Cardiac muscle cell (in vitro differentiated cells and primary cell): Measurements from ENCODE around the gene ID3. TPM values are rescaled to one million over a fixed set of nuclear protein-coding genes. Genes with fewer than 3 reads are reported as not detected.

Experiments used
- DNase-seq, 2 donors: peaks; one replicate each; pipeline versions ENCODE4 v3.0.0 to v3.0.0-alpha.2; 2010 to 2017; ENCODE audit warnings: low read depth in 1 of 2, low spot score in 1 of 2
- H3K27ac ChIP-seq: fragments of 200-600 bp; sonication (generic); 2 replicates; pipeline ENCODE4 v1.5.1; 2016
- H3K27me3 ChIP-seq: fragments of 200-600 bp; sonication (generic); 2 replicates; pipeline ENCODE4 v1.6.0; 2016; ENCODE audit warnings: control low read depth
- H3K36me3 ChIP-seq: fragments of 200-600 bp; sonication (generic); 2 replicates; pipeline ENCODE4 v1.5.1; 2016; ENCODE audit warnings: control low read depth
- H3K4me1 ChIP-seq: fragments of 200-600 bp; sonication (generic); 2 replicates; pipeline ENCODE4 v1.8.1; 2017; ENCODE audit warnings: low read depth, mild to moderate bottlenecking, mixed run types
- H3K4me3 ChIP-seq: fragments of 200-600 bp; sonication (generic); 2 replicates; pipeline ENCODE4 v1.5.1; 2016; ENCODE audit warnings: mild to moderate bottlenecking
- H3K9me3 ChIP-seq: fragments of 200-600 bp; sonication (generic); 2 replicates; pipeline ENCODE4 v1.5.1; 2017; ENCODE audit warnings: low read depth, mild to moderate bottlenecking, control low read depth
- CTCF ChIP-seq: IDR thresholded peaks from 2 replicates; pipeline ENCODE4 v1.5.1; 2012; ENCODE audit warnings: low read depth, mild to moderate bottlenecking, low read length
- polyA plus RNA-seq: library from polyadenylated mRNA; unstranded; fragments of >200 nt; fragmentation: Nextera tagmentation; extraction: Ambion mirVana; gene quantifications from 2 replicates; pipeline ENCODE4 v1.2.1, GENCODE V29; 2016
- total RNA-seq: library from RNA; depleted of rRNA; stranded (reverse); fragments of >200 nt; gene quantifications from 2 replicates; pipeline ENCODE4 v1.2.3, GENCODE V29; 2016

ID3 gene
- total and polyA plus RNA-seq, 2 experiments from 2014 or later: 703 to 784 TPM

- no peak for DNase-seq
- H3K9me3 ChIP-seq: no peaks in the 10 kb centered on the region
- H3K4me1 ChIP-seq: peaks cover 59% of the 10 kb centered on the region
- no peak for TF ChIP-seq CTCF
- peak overlapping the region; percentile 100 for H3K27ac ChIP-seq
- no peaks in the 10 kb centered on the region for H3K36me3 ChIP-seq
- no peaks in the 10 kb centered on the region for H3K27me3 ChIP-seq
- H3K4me3 ChIP-seq: no peak overlapping the region
Measured at GRCh38 chr1:23564529-23565122, 5.3 kb upstream of the ID3 start.

- Histone ChIP-seq H3K4me1 (peaks cover 51% of the 10 kb centered on the region), H3K27me3 (no peaks in the 10 kb centered on the region), H3K36me3 (no peaks in the 10 kb centered on the region), H3K27ac (peak overlapping the region; percentile 100), H3K4me3 (no peak overlapping the region), H3K9me3 (no peaks in the 10 kb centered on the region)
- TF ChIP-seq CTCF: no peak
- DNase-seq: no peak
Measured at GRCh38 chr1:23563755-23564374, 4.6 kb upstream of the ID3 start.

- DNase-seq: no peak
- no peak overlapping the region for H3K4me3 ChIP-seq
- no peaks in the 10 kb centered on the region for H3K27me3 ChIP-seq
- no peaks in the 10 kb centered on the region for H3K9me3 ChIP-seq
- H3K36me3 ChIP-seq: no peaks in the 10 kb centered on the region
- H3K27ac ChIP-seq: peak overlapping the region; percentile 100
- TF ChIP-seq CTCF: no peak
- peaks cover 46% of the 10 kb centered on the region for H3K4me1 ChIP-seq
Measured at GRCh38 chr1:23563003-23563402, 3.7 kb upstream of the ID3 start.

GRCh38 chr1:23562137-23562876, 3.0 kb upstream of the ID3 start:
- H3K9me3 ChIP-seq: no peaks in the 10 kb centered on the region
- no peak for TF ChIP-seq CTCF
- peaks cover 41% of the 10 kb centered on the region for H3K4me1 ChIP-seq
- H3K4me3 ChIP-seq: peak overlapping the region; percentile 16
- peak overlapping the region; percentile 100 for H3K27ac ChIP-seq
- DNase-seq: peak; percentile 98 to 99
- peaks cover 6% of the 10 kb centered on the region for H3K36me3 ChIP-seq
- H3K27me3 ChIP-seq: no peaks in the 10 kb centered on the region

- Histone ChIP-seq H3K27me3 (no peaks in the 10 kb centered on the region), H3K4me3 (peak overlapping the region; percentile 16), H3K27ac (peak overlapping the region; percentile 100), H3K36me3 (peaks cover 7% of the 10 kb centered on the region), H3K9me3 (no peaks in the 10 kb centered on the region), H3K4me1 (peaks cover 43% of the 10 kb centered on the region)
- peak in 1 of 2 donors; percentile 46 for DNase-seq
- TF ChIP-seq CTCF: no peak
Measured at GRCh38 chr1:23561813-23562100, 2.5 kb upstream of the ID3 start.
